IMR-90 (cell line): ENCODE results near the gene PLCB2. TPM values are rescaled to one million over a fixed set of nuclear protein-coding genes. Genes with fewer than 3 reads are reported as not detected.

Source experiments
- ATAC-seq: fragments of 200-7000 bp; cut with Tn5 transposase; 2 replicates; pipeline ENCODE4 v1.9.1; 2020; ENCODE audit warnings: low read depth, mild to moderate bottlenecking, moderate library complexity
- BruUV-seq: library from RNA; stranded (reverse); fragments of 400-500 nt; replicated peaks from 2 replicates; lab custom pipeline; 2021; lab: Mats Ljungman, UMichigan
- CTCF ChIA-PET: fragments of 300-600 bp; formaldehyde crosslinking; extraction: SDS; loops from one replicate; lab custom pipeline; 2021; ENCODE audit warnings: antibody characterized with exemption; lab: Yijun Ruan, JAX
- POLR2A ChIA-PET: fragments of 300-600 bp; sonication (Branson Sonifier 250); formaldehyde crosslinking; loops from one replicate; lab custom pipeline; 2022; ENCODE audit warnings: antibody characterized with exemption; ENCODE audit not compliant: unreplicated experiment; lab: Charles Lee
- DNase-seq: peaks from one replicate; pipeline ENCODE4 v3.0.0; 2013
- H2AFZ ChIP-seq: replicated peaks from 2 replicates; pipeline ENCODE3; 2013; ENCODE audit warnings: low read length, mild to moderate bottlenecking; ENCODE audit not compliant: poor library complexity
- H2AK5ac ChIP-seq: 2 replicates; pipeline ENCODE4 v1.6.1; 2013; ENCODE audit warnings: low read depth, low read length, inconsistent platforms
- H2AK9ac ChIP-seq: replicated peaks from 2 replicates; pipeline ENCODE3; 2013; ENCODE audit warnings: mild to moderate bottlenecking, low read depth, low read length, moderate library complexity; ENCODE audit not compliant: poor library complexity
- H2BK120ac ChIP-seq: 2 replicates; pipeline ENCODE4 v1.6.1; 2013; ENCODE audit warnings: low read depth, low read length, inconsistent platforms
- H2BK15ac ChIP-seq: 3 replicates; pipeline ENCODE4 v1.6.1; 2013; ENCODE audit warnings: low read depth, low read length, inconsistent platforms
- H2BK20ac ChIP-seq: 2 replicates; pipeline ENCODE4 v1.6.1; 2013; ENCODE audit warnings: low read depth, mild to moderate bottlenecking, inconsistent platforms, low read length, moderate library complexity
- H2BK5ac ChIP-seq: 2 replicates; pipeline ENCODE4 v1.6.1; 2013; ENCODE audit warnings: mild to moderate bottlenecking, low read depth, low read length, inconsistent platforms; ENCODE audit not compliant: poor library complexity, severe bottlenecking
- H3K14ac ChIP-seq: replicated peaks from 2 replicates; pipeline ENCODE4 v1.6.1; 2013; ENCODE audit warnings: low read depth, low read length, inconsistent platforms
- H3K18ac ChIP-seq: 2 replicates; pipeline ENCODE4 v1.6.1; 2013; ENCODE audit warnings: low read depth, low read length, control low read depth
- H3K23ac ChIP-seq: 2 replicates; pipeline ENCODE4 v1.6.1; 2013; ENCODE audit warnings: low read depth, low read length, inconsistent platforms
- H3K27ac ChIP-seq: 2 replicates; pipeline ENCODE4 v1.5.1; 2013; ENCODE audit warnings: mild to moderate bottlenecking, control low read depth, low read length; ENCODE audit not compliant: insufficient read depth
- H3K27me3 ChIP-seq: 2 replicates; pipeline ENCODE4 v1.6.1; 2013; ENCODE audit warnings: low read length; ENCODE audit not compliant: control insufficient read depth, insufficient read depth
- H3K36me3 ChIP-seq: 2 replicates; pipeline ENCODE4 v1.6.1; 2013; ENCODE audit warnings: low read length, mixed read lengths; ENCODE audit not compliant: control insufficient read depth, insufficient read depth
- H3K4ac ChIP-seq: 2 replicates; pipeline ENCODE4 v1.6.1; 2013; ENCODE audit warnings: low read depth, low read length, inconsistent platforms
- H3K4me1 ChIP-seq: 2 replicates; pipeline ENCODE4 v1.6.1; 2013; ENCODE audit warnings: low read length, mixed read lengths; ENCODE audit not compliant: control insufficient read depth, insufficient read depth
- H3K4me2 ChIP-seq: 2 replicates; pipeline ENCODE4 v1.6.1; 2013; ENCODE audit warnings: low read depth, mild to moderate bottlenecking, control low read depth, low read length, moderate library complexity
- H3K4me3 ChIP-seq: 2 replicates; pipeline ENCODE4 v1.5.1; 2013; ENCODE audit warnings: low read depth, mild to moderate bottlenecking, control low read depth, low read length, moderate library complexity; ENCODE audit not compliant: insufficient read depth
- H3K56ac ChIP-seq: 2 replicates; pipeline ENCODE4 v1.6.1; 2013; ENCODE audit warnings: low read length, inconsistent platforms; ENCODE audit not compliant: insufficient read depth; ENCODE audit errors: extremely low read depth
- H3K79me1 ChIP-seq, 2 experiments: 2 replicates each; pipeline ENCODE4 v1.6.1; 2013; ENCODE audit warnings: low read length in 2 of 2, inconsistent platforms in 1 of 2, low read depth in 1 of 2
- H3K9ac ChIP-seq: 2 replicates; pipeline ENCODE4 v1.6.1; 2013; ENCODE audit warnings: low read depth, low read length, control low read depth
- H3K9me1 ChIP-seq: 2 replicates; pipeline ENCODE4 v1.6.1; 2013; ENCODE audit warnings: low read length, inconsistent platforms; ENCODE audit not compliant: insufficient read depth
- H3K9me3 ChIP-seq: 2 replicates; pipeline ENCODE4 v1.6.1; 2013; ENCODE audit warnings: low read length; ENCODE audit not compliant: control insufficient read depth, insufficient read depth
- H4K20me1 ChIP-seq: 2 replicates; pipeline ENCODE4 v1.6.1; 2013; ENCODE audit warnings: low read length, inconsistent platforms; ENCODE audit not compliant: insufficient read depth
- H4K5ac ChIP-seq: 2 replicates; pipeline ENCODE4 v1.6.1; 2013; ENCODE audit warnings: mild to moderate bottlenecking, low read depth, low read length, control low read depth
- H4K8ac ChIP-seq, 2 experiments: 2 replicates each; pipeline ENCODE4 v1.6.1; 2013; ENCODE audit warnings: low read depth in 2 of 2, low read length in 2 of 2, control low read depth in 1 of 2, inconsistent platforms in 1 of 2
- H4K91ac ChIP-seq: 2 replicates; pipeline ENCODE4 v1.6.1; 2013; ENCODE audit warnings: low read depth, low read length, inconsistent platforms; ENCODE audit not compliant: insufficient read depth
- CTCF ChIP-seq: conservative IDR thresholded peaks from 2 replicates; pipeline ENCODE4 v1.5.1; 2012; ENCODE audit warnings: mild to moderate bottlenecking, low read depth, low read length, improper control_type of control experiment
- MAZ ChIP-seq: IDR thresholded peaks from 2 replicates; pipeline ENCODE4 v1.6.1; 2012; ENCODE audit warnings: low read depth, mild to moderate bottlenecking, low read length, improper control_type of control experiment, moderate library complexity, borderline replicate concordance
- MXI1 ChIP-seq: IDR thresholded peaks from 2 replicates; pipeline ENCODE4 v1.6.1; 2012; ENCODE audit warnings: low read depth, mild to moderate bottlenecking, low read length, moderate library complexity, borderline replicate concordance
- NFE2L2 ChIP-seq: fragments of 150-350 bp; IDR thresholded peaks from 2 replicates; pipeline ENCODE4 v1.6.1; 2016; ENCODE audit warnings: low read depth, mild to moderate bottlenecking, low read length
- POLR2A ChIP-seq: IDR thresholded peaks from 2 replicates; pipeline ENCODE4 v1.6.1; 2012; ENCODE audit warnings: mild to moderate bottlenecking, low read depth, low read length
- RAD21 ChIP-seq: IDR thresholded peaks from 2 replicates; pipeline ENCODE4 v1.6.1; 2012; ENCODE audit warnings: low read length, improper control_type of control experiment
- RFX5 ChIP-seq: IDR thresholded peaks from 2 replicates; pipeline ENCODE4 v1.8.0; 2012; ENCODE audit warnings: low read depth, mild to moderate bottlenecking, low read length, moderate library complexity
- SMC3 ChIP-seq: fragments of 150-350 bp; IDR thresholded peaks from 2 replicates; pipeline ENCODE4 v1.6.1; 2016; ENCODE audit warnings: low read depth, mild to moderate bottlenecking, antibody characterized with exemption, low read length, moderate library complexity
- USF2 ChIP-seq: fragments of 150-350 bp; IDR thresholded peaks from 2 replicates; pipeline ENCODE4 v1.6.1; 2017; ENCODE audit warnings: mild to moderate bottlenecking, antibody characterized with exemption, low read length, low read depth
- WGBS, 2 experiments: methylation state at CpG; one replicate each; pipeline versions ENCODE4 v1.1.5 to v1.1.7; 2013; ENCODE audit warnings: missing lambda C conversion rate in 2 of 2; ENCODE audit not compliant: insufficient read length in 1 of 2; ENCODE audit errors: extremely low coverage in 2 of 2; 5-methylcytosine and 5-hydroxymethylcytosine counted together
- dilution Hi-C: fragments of 300-500 bp; cut with HindIII; formaldehyde crosslinking; loops from one replicate; pipeline ENCODE4 v1.14.3; 2018; ENCODE audit warnings: low sequenced_read_pairs; ENCODE audit not compliant: unreplicated experiment
- in situ Hi-C: fragments of 300-500 bp; cut with MboI; formaldehyde crosslinking; loops from 3 replicates; pipeline ENCODE4 v1.14.3; 2019; ENCODE audit warnings: low sequenced_read_pairs, inconsistent platforms, mixed read lengths
- intact Hi-C: fragments of 100-400 bp; cut with micrococcal nuclease; formaldehyde crosslinking; loops from 2 replicates; pipeline ENCODE4 v1.10.0; 2022
- polyA plus RNA-seq, 3 experiments: library from polyadenylated mRNA; depleted of rRNA; stranded (reverse); fragments of >200 nt; gene quantifications; 2 replicates each; pipeline ENCODE4 v1.2.3, GENCODE V29; 2012; ENCODE audit warnings: low replicate concordance in 1 of 3
- total RNA-seq: library from RNA; depleted of rRNA; stranded (reverse); fragments of >200 nt; gene quantifications from 2 replicates; pipeline ENCODE4 v1.2.3, GENCODE V29; 2012

PLCB2 gene
- total and polyA plus RNA-seq, 2 of the 4 experiments (the other 2 are of a cell fraction) = 0.18 to 1.4 TPM

- peak within 1 kb of the TSS; percentile 89 for H3K4me3 ChIP-seq
- H4K5ac ChIP-seq = no peak within 1 kb of the TSS
- no peaks in the 10 kb centered on the region for H3K9me3 ChIP-seq
- CTCF ChIA-PET = interaction anchor here (0.7 to 3.6 kb wide), 7 partner anchors 9 to 44 kb away, joined by 3 to 18 read pairs (median 4); no protein-coding TSS in a partner anchor
- 0 out of 2 replicates have a peak within 1 kb of the TSS, but pooled peaks have one; percentile 49 for H3K23ac ChIP-seq
- no peak within 1 kb of the TSS for H2BK120ac ChIP-seq
- no peak within 1 kb of the TSS for H3K18ac ChIP-seq
- peak within 1 kb of the TSS; percentile 74; the same call in 1 of the 2 replicates for H3K27ac ChIP-seq
- peaks cover 24% of the 10 kb centered on the region for H3K4me1 ChIP-seq
- BruUV-seq = no TSS peak
- POLR2A ChIA-PET = interaction anchor here (0.6 to 0.7 kb wide), 3 partner anchors 14 to 83 kb away, joined by 3 read pairs; partner anchors contain the start of gene KNSTRN
- H3K14ac ChIP-seq = no peak within 1 kb of the TSS
- H4K91ac ChIP-seq = peak within 1 kb of the TSS; percentile 23; the same call in 1 of the 2 replicates
- peak within 1 kb of the TSS; percentile 57 for H2AK9ac ChIP-seq
- peak; percentile 92 for TF ChIP-seq MAZ
- TF ChIP-seq MXI1 = peak; percentile 41; the same call in 1 of the 2 replicates
- no peak for TF ChIP-seq RFX5
- TF ChIP-seq CTCF = peak; percentile 74
- peak; percentile 51 for TF ChIP-seq SMC3
- peak; percentile 51 for TF ChIP-seq RAD21
- peak; percentile 65 for TF ChIP-seq POLR2A
- no peak for TF ChIP-seq NFE2L2
- no peak for TF ChIP-seq USF2
- peak within 1 kb of the TSS; percentile 0; the same call in 1 of the 2 replicates for H2AK5ac ChIP-seq
- peak; percentile 85 for ATAC-seq
- 0% methylated on average over 24 of the region's 103 CpGs; no CpG with 5 or more reads in 1 of the 2 experiments for WGBS, 2 experiments
- peak; percentile 92 for DNase-seq
- H4K20me1 ChIP-seq = 0 out of 2 replicates have a peak, but pooled peaks cover 12% of the 10 kb centered on the region
- no peak within 1 kb of the TSS for H2BK15ac ChIP-seq
- peak within 1 kb of the TSS in 1 of 2 experiments; percentile 74; a peak in 1 of 4 replicates for H4K8ac ChIP-seq
- H3K27me3 ChIP-seq = peaks cover 2% of the 10 kb centered on the region
- H2BK20ac ChIP-seq = no peak within 1 kb of the TSS
- dilution Hi-C loops = no loop called here
- H3K79me1 ChIP-seq = peaks cover 26 to 34% of the 10 kb centered on the region in 2 experiments
- no peak within 1 kb of the TSS for H3K56ac ChIP-seq
- peak within 1 kb of the TSS; percentile 70 for H2BK5ac ChIP-seq
- H3K36me3 ChIP-seq = no peaks in the 10 kb centered on the region
- H3K9ac ChIP-seq = peak within 1 kb of the TSS; percentile 82
- peak within 1 kb of the TSS; percentile 43; the same call in 1 of the 2 replicates for H3K4ac ChIP-seq
- peak within 1 kb of the TSS; percentile 75 for H2AFZ ChIP-seq
- intact Hi-C loops = loop anchor here (1.0 to 5.0 kb wide), 2 partner anchors 84 to 99 kb away; partner anchors contain the start of gene IVD
- in situ Hi-C loops = loop anchor here (5.0 kb wide), 1 partner anchor 99 kb away; no protein-coding TSS in a partner anchor
- H3K9me1 ChIP-seq = peaks cover 6% of the 10 kb centered on the region
- H3K4me2 ChIP-seq = peak within 1 kb of the TSS; percentile 97
Observed at GRCh38 chr15:40323239-40323952, 15.7 kb upstream of the PLCB2 start, which contains the start of gene INAFM2. Gene INAFM2, plus strand, starts transcription at chr15:40323692. Its CDS starts 364 bp downstream, at chr15:40324056.
